Right kidney (tissue), 1 donor: ENCODE data around the gene FAM72B.
A peak's percentile ranks its signal among the peaks of the same experiment; 100 is the strongest.
"Not testable (repeated sequence)": the region's sequence is repeated elsewhere in the genome, so short reads cannot be mapped to it uniquely, and the experiment has no call there.

ENCODE experiments used
- DNase-seq: peaks from one replicate; pipeline ENCODE4 v3.0.0-alpha.2; 2016

The FAM72B gene

GRCh38 chr1:121200232-121200631 is 16.1 kb upstream of the FAM72B start:
- not testable (repeated sequence) for DNase-seq

- not testable (repeated sequence) for DNase-seq
Observed at GRCh38 chr1:121199763-121200162, 15.6 kb upstream of the FAM72B start.

DNA sequence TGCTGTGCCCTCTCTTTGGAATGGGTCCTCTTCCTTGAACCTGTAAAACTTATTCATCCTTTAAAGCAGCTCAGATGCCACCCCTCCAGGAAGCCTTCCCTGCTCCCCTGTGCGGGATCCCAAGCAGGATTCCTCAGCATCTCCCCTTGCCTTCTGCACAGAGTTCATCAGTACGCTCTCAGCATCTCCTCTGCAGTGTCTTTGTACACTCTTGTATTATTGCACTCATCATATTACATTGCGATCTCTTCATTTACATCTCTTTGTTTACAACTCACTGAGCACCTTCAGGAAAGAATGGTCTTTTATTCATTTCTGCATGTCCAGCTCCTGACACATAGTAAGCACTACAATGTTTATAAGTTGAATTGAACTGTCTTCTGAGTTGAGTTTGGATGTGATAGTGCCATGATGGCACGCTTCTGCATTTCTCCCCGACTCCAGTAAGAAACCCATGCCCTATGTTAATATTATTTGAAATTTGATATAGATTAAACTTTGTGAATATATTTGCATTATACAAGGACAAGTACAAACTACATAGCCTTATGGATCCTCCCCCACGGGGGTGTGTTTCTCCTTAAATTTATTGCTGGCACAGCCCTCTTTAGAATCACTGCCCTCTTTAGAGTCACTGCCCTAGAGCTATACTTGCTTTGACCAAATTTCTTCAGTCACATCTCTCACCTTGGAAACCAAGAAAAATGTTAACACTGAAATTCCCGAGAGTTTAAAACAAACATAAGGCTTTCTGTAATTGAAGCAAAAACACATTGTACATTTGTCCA is 13.1 kb upstream of the FAM72B start:
- DNase-seq = not testable (repeated sequence)

GRCh38 chr1:121192512-121192911 is 8.4 kb upstream of the FAM72B start:
- not testable (repeated sequence) for DNase-seq

GRCh38 chr1:121187914-121188313 is 3.8 kb upstream of the FAM72B start:
- DNase-seq = not testable (repeated sequence)

- DNase-seq = not testable (repeated sequence)
Observed at GRCh38 chr1:121186191-121186590, 2.1 kb upstream of the FAM72B start.

GRCh38 chr1:121185140-121185708 is 1.1 kb upstream of the FAM72B start:
- DNase-seq = not testable (repeated sequence)

GRCh38 chr1:121183867-121184266 is 273 bp downstream of the FAM72B start:
- peak; percentile 21 for DNase-seq

DNA sequence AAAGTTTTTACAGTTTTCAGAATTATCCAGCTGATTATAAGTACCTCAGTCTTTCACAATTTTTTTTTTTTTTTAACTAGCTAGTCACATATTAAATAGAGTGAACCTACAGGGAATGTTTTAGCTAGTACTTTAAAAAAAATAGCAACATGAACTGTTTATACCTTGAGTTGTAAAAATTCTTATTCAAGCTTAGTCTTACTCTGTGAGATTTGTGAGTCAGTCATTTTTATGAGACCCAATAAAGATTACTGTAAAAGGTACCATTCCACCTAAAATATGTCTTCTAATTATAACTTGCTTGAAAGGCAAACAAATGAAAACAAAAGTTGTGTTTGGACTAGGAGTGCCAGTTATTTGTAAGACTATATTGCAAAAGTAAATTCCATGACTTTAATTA is 5.9 kb downstream of the FAM72B start:
- not testable (repeated sequence) for DNase-seq

DNA sequence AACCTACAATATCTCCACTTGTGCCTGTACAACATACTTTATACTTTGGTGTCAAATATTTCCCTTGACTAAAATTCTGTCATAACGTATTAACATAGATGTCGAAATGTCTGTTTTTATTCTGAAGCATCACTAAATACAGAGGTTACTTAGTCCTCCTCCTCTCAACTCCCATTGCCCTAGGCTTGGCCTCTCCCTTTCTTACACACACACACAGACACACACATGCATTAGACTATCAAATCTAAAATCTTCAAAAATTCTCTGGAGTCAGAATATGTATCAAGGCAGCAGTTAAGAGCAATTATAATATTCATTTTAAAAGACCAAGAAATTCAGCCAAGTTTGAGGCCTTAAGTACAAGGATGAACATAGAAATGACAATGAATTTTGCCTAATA is 7.5 kb downstream of the FAM72B start:
- DNase-seq = not testable (repeated sequence)

DNA sequence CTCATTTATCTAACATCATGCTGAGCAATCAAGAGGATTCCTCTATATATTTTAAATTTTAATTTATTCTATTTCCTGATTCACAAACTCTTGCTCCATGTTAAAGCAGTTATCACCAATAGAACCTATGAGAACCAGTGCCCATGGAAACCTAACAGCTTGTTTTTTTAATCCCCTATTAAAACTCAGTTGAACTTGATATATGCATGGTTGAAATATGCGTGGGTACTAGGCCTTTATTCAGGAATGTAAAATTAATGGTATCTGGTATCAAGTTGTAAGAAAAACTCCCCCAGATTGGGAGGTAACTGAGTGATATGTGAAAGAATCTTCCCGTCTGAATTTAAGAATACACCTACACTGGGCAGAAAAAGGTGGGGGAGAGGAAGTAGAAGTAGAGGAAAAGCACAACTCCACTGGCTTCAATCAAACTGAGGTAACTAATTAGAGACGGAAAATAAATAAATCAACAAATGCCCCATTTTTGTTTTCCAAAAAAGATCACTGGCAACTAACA is 15.9 kb downstream of the FAM72B start:
- not testable (repeated sequence) for DNase-seq

- DNase-seq = not testable (repeated sequence)
Observed at GRCh38 chr1:121167225-121167738, 16.9 kb downstream of the FAM72B start.

DNA sequence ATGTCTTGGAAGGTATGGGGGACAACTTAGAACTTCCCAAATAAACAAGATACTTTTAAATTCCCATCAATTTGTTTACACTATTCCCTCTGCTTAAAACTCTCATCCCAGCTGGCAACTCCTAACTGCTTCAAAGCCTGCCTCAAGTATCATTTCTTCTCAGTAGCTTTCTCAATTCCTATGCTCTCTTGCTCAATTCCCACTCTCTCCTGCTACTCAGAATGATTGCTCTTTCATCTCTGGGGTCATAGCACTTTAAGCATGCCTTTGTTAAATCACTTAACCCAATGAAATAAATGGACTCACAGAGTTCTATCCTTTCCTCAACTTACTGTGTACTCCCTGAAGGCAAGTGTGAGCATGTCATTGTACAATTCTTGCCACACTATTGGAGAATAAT is 18.8 kb downstream of the FAM72B start:
- not testable (repeated sequence) for DNase-seq

DNA sequence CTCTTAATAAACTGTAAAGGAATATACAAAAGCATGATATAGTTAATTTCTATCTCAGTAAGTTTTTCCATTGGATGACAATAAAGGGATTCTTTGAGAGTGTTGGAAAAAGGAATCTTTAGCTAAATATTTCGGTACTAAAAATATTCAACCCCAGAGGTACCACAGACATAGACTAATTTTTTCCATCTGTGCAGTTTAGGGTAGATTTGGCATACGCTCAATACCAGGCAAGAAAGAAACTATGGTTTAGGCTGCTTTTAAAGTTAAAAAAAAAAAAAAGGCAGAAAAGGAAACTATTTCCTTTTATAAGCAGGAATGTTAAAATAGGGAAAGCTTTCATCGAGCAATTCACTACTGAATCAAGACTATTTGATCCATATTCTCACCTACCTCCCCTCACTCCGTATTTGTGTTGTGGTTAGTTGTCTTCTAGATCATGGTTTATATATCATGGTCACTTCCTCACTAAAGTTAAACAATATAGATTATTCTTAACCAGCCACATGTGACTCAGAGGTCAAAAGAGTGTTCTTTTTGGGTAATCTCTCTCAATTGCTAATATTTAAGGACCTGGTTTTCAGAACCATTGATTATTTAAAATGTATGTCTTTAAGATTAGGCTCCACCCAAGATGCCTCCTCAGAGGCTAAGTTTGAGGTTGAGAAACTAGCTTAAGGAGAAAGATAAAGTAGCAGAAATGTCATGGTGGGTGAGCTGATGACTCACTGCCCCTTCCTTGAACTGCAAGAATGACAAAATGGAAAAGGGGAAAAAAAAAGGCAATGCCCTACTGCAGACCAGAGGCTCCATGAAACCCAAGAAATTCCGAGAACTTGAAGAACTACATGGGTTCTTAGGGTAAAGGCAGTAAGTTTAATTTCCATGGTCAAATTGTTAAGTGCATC is 20.0 kb downstream of the FAM72B start:
- not testable (repeated sequence) for DNase-seq

DNA sequence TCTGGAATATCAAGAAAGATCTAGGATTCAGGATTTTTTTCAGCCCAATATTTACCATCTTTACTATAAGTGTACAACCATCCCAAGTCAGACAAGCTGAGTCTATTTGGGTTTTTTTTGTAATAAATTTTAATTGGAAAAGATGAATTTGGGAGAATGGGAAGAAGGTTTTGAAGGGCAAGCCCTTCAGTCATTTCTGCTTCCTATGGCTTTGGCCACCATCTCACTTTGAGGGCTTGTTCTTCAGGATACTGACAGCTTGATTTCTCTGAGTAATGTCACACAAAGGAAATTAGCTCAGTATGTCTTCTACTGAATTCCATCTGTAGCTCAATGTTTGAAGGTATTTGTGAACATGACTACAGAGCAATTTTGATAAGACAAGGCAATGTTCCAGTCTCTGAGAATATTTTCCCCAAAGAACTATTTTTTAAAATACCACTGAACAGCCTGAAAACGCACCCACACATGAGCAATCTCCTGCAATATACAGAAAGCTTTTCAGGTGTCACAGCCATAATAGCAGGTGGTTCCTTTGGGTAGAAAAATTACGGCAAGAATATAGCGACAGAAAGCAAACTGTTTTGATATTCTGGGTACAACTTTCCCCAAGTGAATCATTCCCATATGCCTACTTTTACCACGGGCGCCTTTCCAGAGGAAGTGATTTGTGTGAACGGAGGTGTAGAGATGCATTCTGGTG is 22.8 kb downstream of the FAM72B start:
- DNase-seq = not testable (repeated sequence)

DNA sequence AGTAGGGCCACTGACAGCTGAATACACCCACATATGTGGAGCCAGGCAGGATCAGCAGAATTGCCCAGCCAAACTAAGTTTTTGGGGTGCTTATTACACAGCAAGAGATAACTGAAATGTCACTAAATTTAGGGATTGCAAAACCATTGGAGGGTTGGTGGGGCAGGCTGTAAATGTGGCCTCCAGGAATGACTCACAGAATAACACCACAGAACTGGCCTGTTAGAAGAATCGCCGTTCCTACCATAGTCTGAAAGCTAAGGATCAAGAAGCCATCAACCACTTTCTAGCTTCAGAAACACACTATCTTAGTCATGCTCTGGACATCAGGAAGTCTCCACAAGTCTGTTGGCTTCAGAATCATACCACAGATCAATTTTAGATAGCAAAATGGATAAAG is 24.0 kb downstream of the FAM72B start:
- DNase-seq = not testable (repeated sequence)

GRCh38 chr1:121157609-121158008 is 26.5 kb downstream of the FAM72B start:
- DNase-seq = not testable (repeated sequence)

- DNase-seq = not testable (repeated sequence)
Observed at GRCh38 chr1:121156958-121157603, 27.1 kb downstream of the FAM72B start.

- not testable (repeated sequence) for DNase-seq
Observed at GRCh38 chr1:121155671-121156358, 28.3 kb downstream of the FAM72B start.

DNA sequence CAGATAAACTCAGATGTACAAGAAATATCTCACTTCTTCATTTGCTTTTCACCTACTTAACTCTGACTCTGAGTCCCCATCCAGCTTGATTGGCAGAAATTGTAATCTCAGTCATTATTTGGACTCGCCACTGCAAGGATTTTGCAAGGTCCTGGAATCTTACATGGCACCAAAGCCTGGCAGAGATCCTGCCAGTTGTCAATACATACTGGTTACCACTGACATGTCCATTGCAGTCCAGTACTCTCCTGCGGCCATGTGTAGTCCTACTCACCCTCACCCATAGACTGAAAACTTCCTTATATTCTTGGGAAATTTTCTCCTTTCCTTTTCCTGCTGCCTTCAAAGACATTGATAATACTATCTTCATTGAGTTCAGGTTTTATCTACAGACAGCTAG is 29.3 kb downstream of the FAM72B start:
- DNase-seq = not testable (repeated sequence)
